Psoas muscle (tissue), 8 donors: Measurements from ENCODE around the gene CAMK2A. TPM values are rescaled to one million over a fixed set of nuclear protein-coding genes. Genes with fewer than 3 reads are reported as not detected.

ENCODE experiments used
- ATAC-seq, 4 donors: fragments of 200-7000 bp; cut with Tn5 transposase; one replicate each; pipeline ENCODE4 v1.9.1; 2020; ENCODE audit warnings: moderate library complexity in 3 of 4, mild to moderate bottlenecking in 2 of 4
- DNase-seq, 2 donors: peaks; one replicate each; pipeline ENCODE4 v3.0.0-alpha.2; 2020
- H3K27ac ChIP-seq: fragments of 200-600 bp; one replicate; pipeline ENCODE4 v1.8.0; 2022
- H3K27me3 ChIP-seq, 3 donors: fragments of 200-600 bp in 1 of 3; one replicate each; pipeline versions ENCODE4 v1.6.1 to v1.8.0; 2013 to 2022; ENCODE audit warnings: low read length in 2 of 3, mild to moderate bottlenecking in 2 of 3, moderate library complexity in 1 of 3; ENCODE audit not compliant: insufficient read depth in 3 of 3
- H3K36me3 ChIP-seq, 2 donors: fragments of 200-600 bp in 1 of 2; one replicate each; pipeline versions ENCODE4 v1.6.1 to v1.8.0; 2013 to 2022; ENCODE audit warnings: low read depth in 1 of 2, mild to moderate bottlenecking in 1 of 2, moderate library complexity in 1 of 2; ENCODE audit not compliant: insufficient read depth in 1 of 2
- H3K4me1 ChIP-seq: fragments of 200-600 bp; one replicate; pipeline ENCODE4 v1.8.0; 2022
- H3K4me3 ChIP-seq: fragments of 200-600 bp; one replicate; pipeline ENCODE4 v1.8.0; 2022; ENCODE audit warnings: mild to moderate bottlenecking
- H3K9me3 ChIP-seq: fragments of 200-600 bp; one replicate; pipeline ENCODE4 v1.8.0; 2022
- CTCF ChIP-seq: fragments of 200-600 bp; IDR thresholded peaks from one replicate; pipeline ENCODE4 v1.8.0; 2022; ENCODE audit warnings: antibody characterized with exemption
- WGBS, 3 donors: extraction: QIAGEN DNeasy Blood & Tissue Kit; methylation state at CpG; one replicate each; pipeline versions ENCODE4 v1.1.6 to v1.1.7; 2013; 5-methylcytosine and 5-hydroxymethylcytosine counted together
- intact Hi-C, 2 donors: fragments of 100-400 bp; cut with DNase I; formaldehyde crosslinking; loops; one replicate each; pipeline versions ENCODE4 v1.11.0 to v1.14.2; 2022
- polyA plus RNA-seq, 3 donors: library from polyadenylated mRNA; stranded (reverse); fragments of 200-250 nt; gene quantifications; one replicate each; pipeline ENCODE4 v1.2.3, GENCODE V29; 2013
- total RNA-seq, 4 donors: library from RNA; stranded (reverse); fragmentation: NEBNext Ultra II Directional in 2 of 4; extraction: Animal tissue kit (Norgen Biotek cat#: 25700) in 2 of 4; gene quantifications; one replicate each; pipeline versions ENCODE4 v1.2.1 to v1.2.4, GENCODE V29; 2021 to 2023
- donor health status: healthy with polysubstance abuse.
- donor health status: DM: no; HTN: no; CAD: no; lungs with moderate emphysema.
- donor health status: Bipolar disorder and iron deficiency.
- donor health status: healthy.
- donor health status: DM: yes; HTN: yes; CAD: no.
- donor health status: DM: no; HTN: no; CAD: no.
- donor health status: DM: no; HTN: no; CAD: no.
- donor health status: DM: yes; HTN: yes; CAD: no.

CAMK2A gene
- total and polyA plus RNA-seq, 7 donors = 8.1 to 118 (median 45.3) TPM

DNA sequence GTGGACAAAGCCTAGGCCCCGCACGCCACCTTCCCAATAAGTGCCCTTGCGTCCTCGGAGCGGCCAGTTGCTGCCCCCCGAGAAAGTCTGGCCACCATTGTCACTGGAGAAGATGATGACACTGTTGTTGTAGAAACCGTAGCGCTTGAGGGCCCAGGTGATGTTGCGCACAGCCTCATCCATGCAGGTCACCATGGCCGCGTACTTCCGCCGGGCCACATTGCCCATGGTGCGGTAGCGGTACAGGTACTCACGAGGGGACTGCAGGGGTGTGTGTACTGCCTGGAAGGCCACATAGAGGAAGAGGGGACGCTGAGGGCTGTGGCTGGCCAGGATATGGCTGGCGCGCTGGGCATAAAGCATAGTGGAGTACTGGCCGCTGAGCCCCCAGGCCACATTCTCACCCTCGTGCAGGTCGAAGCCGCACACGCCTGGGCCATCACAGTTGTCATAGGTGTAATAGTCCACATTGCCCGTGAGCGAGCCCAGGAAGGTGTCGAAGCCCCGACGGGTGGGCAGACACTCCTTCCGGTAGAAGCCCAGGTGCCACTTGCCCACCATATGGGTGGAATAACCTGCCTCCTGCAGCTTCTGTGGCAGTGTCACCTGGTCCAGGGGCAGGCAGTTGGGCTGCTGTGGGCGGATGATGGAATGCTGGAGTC is 8.5 kb upstream of the CAMK2A start:
- H3K4me3 ChIP-seq = no peak overlapping the region
- ATAC-seq (no peak), DNase-seq (no peak)
- peaks cover 0 to 12% (median 6%) of the 10 kb centered on the region in 3 donors for H3K27me3 ChIP-seq
- no peaks in the 10 kb centered on the region for H3K9me3 ChIP-seq
- WGBS, 3 donors = 96 to 97% (median 97%) methylated on average over 31 of the region's 31 CpGs
- H3K4me1 ChIP-seq = peaks cover 12% of the 10 kb centered on the region
- H3K27ac ChIP-seq = no peak overlapping the region
- intact Hi-C loops = no loop called here
- no peaks in the 10 kb centered on the region for H3K36me3 ChIP-seq
- TF ChIP-seq CTCF = no peak

DNA sequence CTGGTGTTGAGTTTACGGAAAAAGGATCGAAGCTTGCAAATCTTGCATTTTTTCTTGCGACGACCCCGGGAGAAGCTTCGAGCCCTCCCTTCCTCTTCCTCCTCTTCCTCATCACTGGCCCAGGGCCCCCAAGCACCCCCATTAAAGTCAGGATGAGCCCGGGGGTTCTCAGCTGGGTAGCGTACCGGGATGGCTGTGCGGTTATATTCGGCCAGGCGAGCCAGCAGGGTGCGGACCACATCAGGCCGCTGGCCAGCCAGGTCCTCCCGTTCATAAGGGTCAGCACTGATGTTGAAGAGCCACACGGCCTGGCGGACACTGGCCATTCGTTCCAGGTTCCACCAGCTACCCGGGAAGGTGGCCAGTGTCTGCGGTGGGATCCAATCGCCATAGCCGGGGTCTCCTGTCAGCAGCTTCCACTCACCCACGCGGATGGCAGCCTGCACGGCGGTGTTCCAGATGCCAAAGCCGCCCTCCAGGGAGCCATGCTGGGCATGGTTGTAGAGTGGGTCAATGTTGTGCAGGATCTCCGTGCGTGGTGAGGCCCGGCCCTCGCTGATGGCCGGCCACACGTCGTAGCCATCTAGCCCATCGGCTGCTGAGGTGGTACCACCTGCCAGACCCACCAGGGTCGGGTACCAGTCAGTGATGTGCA is 7.8 kb upstream of the CAMK2A start:
- Histone ChIP-seq H3K9me3 (no peaks in the 10 kb centered on the region), H3K4me3 (no peak overlapping the region), H3K27me3 (peaks cover 0 to 10% (median 4%) of the 10 kb centered on the region in 3 donors), H3K27ac (no peak overlapping the region), H3K4me1 (peaks cover 5% of the 10 kb centered on the region), H3K36me3 (no peaks in the 10 kb centered on the region)
- no peak for TF ChIP-seq CTCF
- DNase-seq (no peak), ATAC-seq (no peak)
- intact Hi-C loops = no loop called here
- 94 to 96% (median 94%) methylated on average over 36 of the region's 36 CpGs for WGBS, 3 donors

GRCh38 chr5:150296496-150296895 is 6.9 kb upstream of the CAMK2A start:
- DNase-seq = no peak
- intact Hi-C loops = no loop called here
- H3K36me3 ChIP-seq = no peaks in the 10 kb centered on the region
- no peak overlapping the region for H3K27ac ChIP-seq
- TF ChIP-seq CTCF = no peak
- 92 to 96% (median 95%) methylated on average over 7 of the region's 7 CpGs for WGBS, 3 donors
- ATAC-seq = no peak
- peaks cover 0 to 2% (median 0%) of the 10 kb centered on the region in 3 donors for H3K27me3 ChIP-seq
- H3K4me3 ChIP-seq = no peak overlapping the region
- no peaks in the 10 kb centered on the region for H3K4me1 ChIP-seq
- H3K9me3 ChIP-seq = no peaks in the 10 kb centered on the region

DNA sequence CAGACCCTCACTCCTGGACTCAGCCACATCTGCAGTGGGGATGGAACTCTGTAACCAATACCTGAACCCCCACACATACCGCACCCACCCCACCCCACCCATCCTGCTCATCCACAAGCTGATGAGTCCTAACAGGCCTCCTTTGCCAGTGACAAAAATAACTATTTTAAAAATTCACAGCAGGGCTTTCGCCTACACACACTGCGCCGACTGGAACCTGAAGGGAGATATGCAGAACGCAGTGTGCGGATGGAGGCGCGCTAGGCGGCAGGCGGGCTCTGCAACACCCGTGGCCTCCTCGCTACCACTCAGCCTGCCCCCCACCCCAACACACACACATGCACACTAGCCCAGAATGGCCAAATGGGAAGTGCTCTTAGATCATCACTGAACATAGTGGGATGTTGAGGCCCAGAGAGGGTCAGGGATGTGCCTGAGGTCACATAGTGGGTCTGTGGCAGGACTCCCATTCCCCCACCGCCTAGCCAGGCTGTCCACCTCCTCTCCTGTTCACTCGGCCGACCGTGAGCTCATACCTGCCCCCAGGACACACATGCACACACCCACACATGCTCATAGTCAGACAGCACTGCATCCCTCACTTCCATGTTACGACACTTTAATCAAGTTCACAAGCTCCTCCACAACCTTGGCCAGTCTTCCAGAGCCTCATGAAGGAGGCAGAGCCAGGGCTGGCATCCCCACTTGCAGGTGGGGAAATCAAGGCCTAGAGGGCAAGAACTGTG is 6.3 kb upstream of the CAMK2A start:
- H3K4me3 ChIP-seq = no peak overlapping the region
- no peaks in the 10 kb centered on the region for H3K36me3 ChIP-seq
- H3K27me3 ChIP-seq = no peaks in the 10 kb centered on the region
- DNase-seq (no peak), ATAC-seq (no peak)
- no peak overlapping the region for H3K27ac ChIP-seq
- intact Hi-C loops = no loop called here
- 92 to 95% (median 95%) methylated on average over 17 of the region's 17 CpGs for WGBS, 3 donors
- TF ChIP-seq CTCF = no peak
- H3K4me1 ChIP-seq = no peaks in the 10 kb centered on the region
- no peaks in the 10 kb centered on the region for H3K9me3 ChIP-seq
